Stimulated activated CD4-positive, alpha-beta T cell treated with anti-CD3 and anti-CD28 coated beads, Interleukin-12 subunit alpha, Interleukin-12 subunit beta, amount 100 ng/mL, for 48 hours (primary cell): ENCODE data around the gene DCLK1.

Source experiments
- DNase-seq, 3 donors: peaks; one replicate each; pipeline ENCODE4 v3.0.0-alpha.2; 2020; ENCODE audit warnings: low read depth in 2 of 3, low spot score in 1 of 3

Gene DCLK1

DNA sequence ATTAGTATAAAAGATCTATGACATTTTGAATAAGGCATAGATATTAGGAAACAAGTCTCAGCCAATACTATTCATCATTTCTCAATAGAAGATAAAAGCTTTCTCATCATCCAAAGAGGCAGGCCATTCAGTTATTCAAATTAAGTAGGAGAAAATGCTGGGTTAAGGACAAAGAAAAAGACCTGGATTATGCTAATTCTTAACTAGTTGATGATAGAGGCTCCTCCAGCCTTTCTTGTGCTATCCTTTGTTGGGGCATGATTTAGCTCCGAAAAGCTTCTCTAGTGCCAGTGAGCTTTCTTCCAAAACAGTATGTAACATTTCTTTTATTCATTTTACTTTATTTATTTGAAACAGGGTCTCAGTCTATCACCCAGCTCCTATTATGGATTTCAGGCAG lies 223.0 kb downstream of the DCLK1 start:
- no peak for DNase-seq

DNA sequence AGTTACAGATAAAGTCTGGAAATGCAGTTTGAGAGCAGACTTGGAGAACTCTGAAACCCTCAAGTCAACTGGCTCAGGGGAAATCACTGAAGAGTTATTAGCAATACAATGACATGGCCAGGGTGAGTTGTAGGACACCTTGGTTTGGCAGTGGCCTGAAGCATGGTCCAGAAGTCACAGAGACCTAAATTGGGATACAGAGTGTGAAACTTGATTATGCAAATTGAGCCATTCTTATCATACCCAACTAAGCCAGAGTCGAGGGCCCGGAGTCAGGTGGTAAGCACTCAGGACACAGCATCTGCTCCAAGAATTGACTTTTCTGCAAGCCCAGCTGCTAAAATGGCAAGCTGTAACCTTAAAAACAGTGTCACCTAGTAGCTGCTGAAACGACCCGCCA lies 224.5 kb downstream of the DCLK1 start:
- no peak for DNase-seq

DNA sequence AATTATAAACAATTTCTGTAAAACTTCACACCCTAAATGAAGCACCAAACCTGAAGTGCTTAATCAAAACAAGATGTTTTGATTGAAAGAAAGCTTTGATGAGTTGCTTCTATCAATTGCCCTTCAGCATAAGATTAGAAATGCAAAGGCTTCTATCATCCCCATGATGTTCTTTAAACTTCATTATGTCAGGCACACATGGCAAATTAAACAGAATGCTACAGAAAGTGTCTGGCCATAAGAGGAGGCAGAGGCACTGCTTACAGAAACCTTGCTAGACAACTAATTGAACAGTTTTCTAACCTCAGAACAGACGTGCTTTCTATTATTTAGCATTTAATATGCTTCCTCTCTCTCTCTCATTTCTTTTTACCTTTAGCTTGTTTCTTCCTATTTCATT lies 228.1 kb downstream of the DCLK1 start:
- no peak for DNase-seq

DNA sequence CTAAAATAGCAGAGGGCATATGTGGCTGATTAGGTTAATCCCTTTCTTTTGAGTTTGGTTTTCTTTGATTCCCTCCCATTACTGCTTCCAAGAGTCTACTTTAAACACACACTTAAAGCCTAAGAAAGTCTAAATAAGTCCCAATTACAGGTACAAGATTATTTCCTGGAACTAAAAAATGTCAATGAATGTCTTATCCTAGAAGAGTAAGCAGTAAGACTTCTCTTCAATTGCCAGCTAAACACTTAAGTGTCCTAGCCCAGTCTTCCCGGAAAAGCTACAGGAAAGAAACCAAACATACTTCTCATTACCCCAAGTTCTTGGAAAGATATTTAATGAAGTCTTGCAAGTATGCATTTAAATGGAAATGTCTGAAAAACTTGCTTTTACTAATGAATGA lies 233.1 kb downstream of the DCLK1 start:
- DNase-seq = no peak

DNA sequence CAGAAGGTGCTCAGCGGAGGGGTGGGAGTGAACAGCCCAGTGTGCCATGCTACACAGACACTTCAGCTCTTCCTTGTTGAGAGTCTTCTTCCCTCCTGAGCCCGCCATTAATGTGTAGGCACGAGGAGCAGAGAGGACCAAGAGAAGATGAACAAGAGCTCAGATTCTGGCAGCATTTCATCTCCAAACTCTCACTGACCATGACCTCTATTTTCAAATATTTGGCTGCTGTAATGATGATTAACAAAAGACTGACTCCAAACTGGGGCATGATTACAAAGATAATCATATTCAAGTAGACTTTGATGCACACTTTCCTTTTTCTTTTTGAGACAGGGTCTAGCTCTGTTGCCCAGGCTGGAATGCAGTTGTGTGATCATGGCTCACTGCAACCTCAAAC lies 236.5 kb downstream of the DCLK1 start:
- no peak for DNase-seq

DNA sequence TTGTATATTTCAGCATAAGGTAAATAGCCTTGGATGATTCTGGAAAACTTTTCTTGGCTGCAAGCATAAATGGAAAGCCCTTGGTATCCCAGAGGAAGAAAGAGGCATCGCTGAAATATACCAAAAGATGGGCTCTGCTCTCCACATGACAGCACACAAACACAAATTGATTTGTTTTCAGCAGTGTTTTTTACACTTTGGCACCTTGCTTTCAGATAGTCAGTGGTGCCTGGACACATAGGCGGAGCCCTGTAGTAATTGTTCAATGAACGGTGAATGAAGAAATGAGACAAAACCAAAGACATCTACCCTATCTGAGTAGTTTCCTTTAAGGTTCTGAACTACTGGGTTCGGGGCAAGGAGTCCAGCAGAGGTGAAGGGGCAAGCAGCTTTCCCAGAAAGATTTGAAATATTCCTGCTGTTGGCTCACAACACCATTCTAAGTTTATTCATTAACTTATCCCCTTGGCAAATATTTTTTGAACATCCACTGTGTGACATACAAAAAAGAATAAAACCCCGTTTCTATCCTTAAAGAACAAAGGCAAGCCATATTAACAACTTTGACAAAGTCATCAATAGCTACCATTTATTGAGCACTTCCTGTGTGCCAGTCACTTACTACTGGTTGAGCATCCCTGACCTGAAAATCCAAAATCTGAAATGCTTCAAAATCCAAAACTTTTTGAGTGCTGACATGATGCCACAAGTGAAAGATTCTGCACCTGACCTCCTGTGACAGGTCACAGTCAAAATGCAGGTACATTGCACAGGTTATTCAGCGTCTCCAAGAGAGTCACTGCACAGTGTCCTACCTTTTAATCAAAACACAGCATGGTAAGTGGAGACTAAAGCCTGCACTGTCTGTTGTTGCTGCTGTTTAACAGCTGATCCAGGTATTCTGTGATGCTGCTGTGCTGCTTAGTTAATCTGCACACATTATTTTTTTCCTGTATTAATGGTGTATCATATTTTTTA lies 238.1 kb downstream of the DCLK1 start:
- DNase-seq = no peak

DNA sequence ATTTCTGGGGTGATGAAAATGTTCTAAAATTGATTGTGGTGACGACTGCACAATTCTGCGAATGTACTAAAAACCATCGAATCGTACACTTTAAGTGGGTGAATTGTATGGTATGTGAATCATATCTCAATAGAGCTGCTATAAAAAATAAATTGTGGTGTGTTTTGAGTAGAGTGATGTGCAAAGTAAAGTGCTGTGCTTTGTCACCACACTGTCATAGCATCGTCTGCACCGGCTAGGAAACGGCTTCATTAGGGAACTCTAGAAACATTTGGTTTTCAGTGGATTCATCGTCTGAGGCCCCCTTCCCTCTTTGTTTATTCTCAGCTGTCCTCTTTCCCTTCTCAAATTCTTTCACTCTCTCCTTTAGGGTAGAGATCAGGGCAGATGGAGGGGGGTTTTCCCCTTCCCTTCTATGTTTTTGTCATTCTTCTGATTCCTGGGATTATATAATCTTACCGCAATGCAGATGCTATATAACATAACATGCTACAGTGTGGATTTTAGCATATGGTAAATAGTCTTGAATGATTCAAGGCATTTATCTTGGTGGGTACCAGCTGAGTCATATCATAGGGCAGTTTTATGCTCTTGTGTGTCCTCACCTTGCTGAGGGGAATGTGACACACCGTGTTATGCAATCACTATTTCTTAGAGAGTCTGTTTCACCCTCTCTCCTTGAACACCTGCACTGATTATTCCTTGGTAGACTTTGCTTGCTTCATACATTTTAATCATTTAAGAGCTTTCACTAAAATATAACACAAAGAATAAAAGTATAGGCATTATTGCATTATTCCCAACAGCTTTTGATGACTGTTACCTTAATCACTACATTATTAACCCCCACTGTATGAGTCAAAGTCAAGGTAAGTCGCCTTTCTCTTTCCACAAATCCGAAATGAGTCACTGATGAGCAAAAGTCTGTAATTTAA lies 239.4 kb downstream of the DCLK1 start:
- no peak for DNase-seq

DNA sequence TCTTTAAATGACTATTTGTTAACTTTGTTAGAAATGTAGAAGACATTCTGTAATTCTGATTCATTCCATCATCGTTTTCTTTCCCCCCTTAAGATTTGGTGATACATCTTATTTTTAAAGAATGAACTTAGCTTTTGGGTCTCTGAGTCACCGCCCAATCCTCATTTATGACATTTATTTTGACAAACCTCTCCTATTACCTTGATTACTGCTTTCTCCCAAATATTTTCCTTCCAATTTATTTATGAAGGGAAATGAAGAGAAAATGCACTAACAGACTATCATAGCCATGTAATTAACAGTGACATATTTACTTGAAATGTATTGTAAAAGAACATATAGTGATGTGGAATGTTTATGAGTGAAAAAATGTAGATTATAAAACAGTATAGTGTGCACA lies 241.6 kb downstream of the DCLK1 start:
- no peak for DNase-seq

DNA sequence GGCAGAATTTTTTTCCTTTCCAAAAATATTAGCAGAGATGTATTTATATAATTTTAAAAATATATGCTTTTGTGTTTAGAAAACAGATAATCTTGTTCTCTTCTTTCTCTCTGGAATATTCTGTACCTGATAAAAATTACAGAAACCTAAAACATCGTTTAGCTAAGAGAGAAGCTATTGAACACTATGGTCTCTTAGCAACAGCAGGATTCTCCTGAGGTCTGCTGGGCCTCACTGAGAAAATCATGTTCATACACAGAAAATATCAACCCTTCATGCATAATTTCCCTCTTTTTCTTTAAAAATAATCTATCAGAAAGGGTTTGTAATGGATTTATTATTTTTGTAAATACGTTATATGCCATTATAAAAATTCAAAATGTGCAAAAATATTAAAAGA lies 242.2 kb downstream of the DCLK1 start:
- no peak for DNase-seq

DNA sequence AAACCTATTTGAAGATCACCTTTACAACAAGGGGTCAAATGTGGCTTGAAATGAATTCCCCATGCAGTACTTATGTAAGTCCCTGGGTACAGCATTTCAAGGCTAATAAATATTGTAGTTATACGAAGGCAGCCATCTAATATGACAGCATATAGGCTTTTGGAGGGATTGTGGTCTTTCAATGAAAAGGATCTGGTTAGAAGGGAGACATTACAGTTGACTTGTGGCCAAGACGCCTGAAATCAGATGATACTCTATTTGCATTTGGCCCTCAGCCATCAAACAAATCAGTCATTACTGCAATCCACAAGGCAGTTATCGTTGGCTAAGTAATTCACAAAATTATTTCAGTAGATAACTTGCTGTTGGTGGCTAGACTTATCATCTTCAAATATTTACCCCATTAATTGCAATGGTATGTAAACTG lies 242.7 kb downstream of the DCLK1 start:
- DNase-seq = no peak

DNA sequence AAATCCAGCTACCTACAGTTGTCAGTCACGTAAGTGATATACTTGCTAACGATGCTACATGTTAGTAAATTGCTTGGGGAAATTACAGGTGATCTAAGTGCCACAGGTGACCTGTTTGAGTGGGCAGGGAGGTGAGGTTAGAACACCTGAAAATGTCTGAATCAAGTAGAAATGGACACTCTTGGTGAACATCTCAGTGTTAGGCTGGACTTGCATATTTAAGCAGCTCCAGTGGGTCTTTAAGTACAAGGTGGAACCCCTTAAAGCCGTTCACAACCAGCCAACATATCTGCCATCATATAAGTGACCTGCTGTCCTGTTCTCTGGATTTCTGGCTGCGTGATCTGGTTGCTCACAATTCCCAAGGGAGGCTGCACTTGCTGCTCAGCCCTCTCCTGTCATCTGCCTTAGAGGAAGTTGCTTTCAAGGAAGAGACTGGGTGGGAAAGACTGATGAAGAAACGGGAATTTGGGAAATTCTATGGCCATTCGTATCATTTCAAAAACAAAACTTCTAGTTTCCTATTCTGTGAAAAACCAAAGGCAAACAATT lies 244.0 kb downstream of the DCLK1 start:
- no peak for DNase-seq

DNA sequence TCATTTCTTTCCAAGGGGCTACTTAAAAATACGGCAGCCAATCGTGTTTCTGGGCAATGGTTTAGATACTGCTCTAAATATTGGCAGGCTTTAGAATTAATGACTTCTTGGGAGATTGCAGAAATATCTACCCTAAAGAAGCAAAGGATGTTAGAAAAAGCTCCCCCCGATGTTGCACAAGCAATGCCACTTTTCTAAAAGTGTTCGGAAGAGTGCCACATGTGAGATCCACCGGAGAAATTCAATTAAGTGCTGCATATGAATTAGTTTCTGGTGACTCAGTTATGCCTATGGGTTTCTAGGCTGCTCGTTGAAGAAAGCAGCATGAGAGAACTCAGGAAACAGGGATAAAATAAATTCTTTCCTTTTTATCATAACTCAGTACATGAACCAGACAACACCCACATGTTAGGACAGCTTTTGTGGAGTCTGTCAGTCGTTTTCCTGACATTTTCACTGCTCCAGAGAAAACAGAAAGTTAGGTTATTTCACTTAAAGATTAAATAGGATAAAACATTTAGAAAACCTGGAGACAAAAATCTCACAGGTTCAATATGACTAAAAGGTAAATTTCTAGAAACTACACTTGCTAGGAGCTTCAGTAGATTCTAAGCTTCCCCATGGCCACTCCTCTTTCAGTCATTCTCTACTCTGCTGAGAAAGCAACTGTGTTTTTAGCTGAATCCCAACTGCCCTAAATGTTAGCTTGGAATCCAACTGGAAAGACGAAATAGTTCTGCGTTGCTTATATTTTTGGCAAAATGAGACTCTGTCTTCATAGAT lies 244.7 kb downstream of the DCLK1 start:
- no peak for DNase-seq

DNA sequence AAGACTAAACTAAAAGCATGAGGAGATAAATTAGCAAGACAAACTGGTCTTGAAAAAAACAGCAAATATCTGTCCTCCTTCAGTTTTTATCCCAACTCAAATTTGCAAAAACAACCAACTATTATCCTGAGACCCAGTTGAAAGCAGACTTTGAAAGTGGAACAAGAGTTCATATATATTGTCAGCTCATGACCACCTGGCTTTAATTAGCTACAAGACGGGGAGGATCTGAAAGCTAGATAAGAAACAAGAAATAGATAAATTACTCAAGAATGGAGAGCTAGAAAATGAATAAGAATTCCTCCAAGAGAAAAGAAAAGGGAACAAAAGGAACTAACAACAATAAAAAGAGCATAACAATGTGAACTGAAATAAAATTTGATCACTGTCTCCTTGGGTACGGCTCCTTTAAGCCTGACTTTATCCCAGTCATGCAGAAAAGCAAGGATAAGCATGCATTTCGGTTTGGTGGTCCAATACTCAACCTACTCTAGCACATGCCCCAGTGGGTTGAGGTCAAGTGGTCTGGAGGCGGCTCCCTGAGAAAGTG lies 246.9 kb downstream of the DCLK1 start:
- no peak for DNase-seq

DNA sequence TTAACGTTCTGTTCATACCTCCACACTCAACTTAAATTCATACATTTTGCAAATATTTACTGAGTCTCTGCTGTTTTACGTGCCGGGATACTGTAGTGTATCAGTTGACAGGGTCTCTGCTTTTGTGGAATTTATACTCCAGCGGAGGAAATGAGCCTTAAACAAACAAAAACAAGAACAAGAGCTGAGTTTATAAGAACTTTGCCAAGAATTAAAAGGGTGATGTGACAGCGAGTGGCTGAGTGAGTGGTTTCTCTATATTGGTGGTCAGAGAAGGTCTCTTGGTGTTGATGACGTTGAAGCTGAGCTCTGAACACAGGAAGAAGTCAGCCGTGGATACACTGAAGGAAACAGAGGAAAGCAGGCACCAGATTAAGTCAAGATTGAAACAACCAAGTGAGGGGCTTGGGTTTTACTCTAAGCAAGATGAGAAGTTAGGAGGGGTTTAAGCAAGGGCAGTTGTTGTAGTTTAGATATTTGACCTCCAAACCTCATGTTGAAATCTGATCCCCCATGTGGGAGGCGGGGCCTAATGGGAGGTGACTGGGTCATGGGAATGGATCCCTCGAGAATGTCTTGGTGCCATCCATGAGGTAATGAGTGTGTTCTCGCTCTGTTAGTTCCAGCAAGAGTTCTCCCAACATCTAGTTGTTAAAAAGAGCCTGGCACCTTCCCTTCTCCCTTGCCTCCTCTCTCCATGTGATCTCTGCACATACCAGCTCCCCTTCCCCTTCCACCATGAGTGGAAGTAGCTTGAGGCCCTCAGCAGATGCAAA lies 248.3 kb downstream of the DCLK1 start:
- no peak for DNase-seq

DNA sequence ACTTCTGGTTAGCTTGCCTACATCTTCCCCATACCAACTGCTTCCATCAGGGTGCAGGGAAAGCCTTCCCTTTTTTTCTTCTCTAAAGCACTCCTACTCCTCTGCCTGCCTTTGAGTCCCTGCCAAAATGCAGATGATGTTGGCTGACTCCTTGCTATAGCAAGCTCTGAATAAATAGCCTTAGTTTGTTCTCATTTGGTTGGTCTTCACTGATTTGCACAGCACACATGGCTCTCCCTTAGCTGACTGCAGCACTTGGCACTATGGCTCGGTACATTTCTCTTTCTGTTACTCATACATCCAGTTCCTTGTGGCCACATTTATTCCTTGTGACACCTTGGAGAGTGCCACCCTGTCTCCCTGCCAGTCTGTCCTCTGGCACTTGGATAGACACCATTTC lies 249.8 kb downstream of the DCLK1 start:
- no peak for DNase-seq

DNA sequence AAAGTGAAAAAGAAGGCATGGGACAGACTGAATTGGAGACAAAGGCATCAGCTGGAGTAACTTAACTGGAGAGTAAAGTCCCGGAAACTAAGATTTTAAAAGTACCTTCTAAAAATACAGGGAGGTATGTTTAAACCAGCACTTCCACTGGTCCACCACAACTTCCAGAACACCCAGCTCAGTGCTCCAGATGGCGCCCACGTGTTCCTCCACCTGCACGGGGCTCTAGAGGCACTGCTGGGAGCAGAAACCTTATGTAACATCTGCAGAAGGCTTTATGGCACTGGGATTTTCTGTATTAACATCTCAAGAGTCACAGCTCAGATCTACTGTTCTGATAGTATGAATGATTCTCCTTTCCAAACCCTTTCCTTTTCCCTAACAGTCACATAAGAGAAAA lies 252.1 kb downstream of the DCLK1 start:
- DNase-seq = no peak

DNA sequence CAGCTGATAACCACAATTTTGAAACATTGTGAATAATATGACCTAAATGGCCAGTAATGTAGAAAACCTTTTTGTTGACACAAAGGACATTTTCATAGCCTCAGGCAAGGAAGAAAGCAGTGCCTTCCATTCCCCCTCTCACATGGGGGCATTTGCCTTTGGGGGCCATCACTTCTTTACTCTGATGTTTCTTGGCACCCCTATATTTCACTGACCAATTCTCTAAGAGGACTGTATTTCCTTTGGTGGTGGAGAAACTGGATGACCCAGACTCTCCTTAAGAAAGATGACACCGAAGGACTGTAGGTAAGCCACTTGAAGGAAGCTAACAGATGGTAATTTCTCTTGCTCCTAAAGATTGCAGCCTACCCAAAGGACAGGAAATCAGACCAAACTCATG lies 254.6 kb downstream of the DCLK1 start:
- DNase-seq = no peak

DNA sequence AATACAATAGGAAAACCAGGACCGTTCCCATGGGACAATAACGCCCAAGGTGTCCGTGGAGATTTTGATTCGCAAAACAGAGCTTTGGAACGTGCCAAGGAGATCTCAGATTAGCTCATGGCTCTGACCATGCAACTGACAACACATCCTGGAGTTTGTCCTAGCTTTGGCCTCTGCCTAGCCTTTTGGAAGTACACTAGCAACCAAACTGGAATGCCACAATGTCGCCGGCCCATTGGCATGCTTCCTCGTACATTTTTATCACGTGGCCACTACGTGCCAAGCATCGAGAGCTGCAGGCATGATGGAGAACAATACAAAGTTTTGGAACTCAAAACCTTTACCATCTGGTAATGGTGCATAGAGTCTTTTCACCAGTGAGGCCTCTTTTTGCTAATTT lies 256.5 kb downstream of the DCLK1 start:
- DNase-seq = no peak

DNA sequence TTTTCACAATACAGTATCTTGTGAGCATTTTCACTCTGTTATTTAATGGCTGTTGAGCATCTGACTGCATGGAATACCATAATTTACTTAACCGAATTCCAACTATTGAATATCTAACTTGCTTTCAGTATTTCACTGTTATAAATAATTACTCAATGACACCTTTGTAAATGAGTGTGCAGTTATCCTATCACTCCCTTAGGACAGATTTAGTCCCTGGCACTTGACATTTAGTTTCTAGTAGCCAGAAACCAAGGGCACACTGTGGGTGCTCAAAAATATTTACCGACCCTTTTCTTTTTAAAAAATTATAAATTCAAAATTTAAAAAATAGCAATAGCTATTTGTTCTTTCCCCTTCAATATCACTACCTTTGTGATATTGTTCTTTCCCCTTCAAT lies 258.8 kb downstream of the DCLK1 start:
- no peak for DNase-seq

DNA sequence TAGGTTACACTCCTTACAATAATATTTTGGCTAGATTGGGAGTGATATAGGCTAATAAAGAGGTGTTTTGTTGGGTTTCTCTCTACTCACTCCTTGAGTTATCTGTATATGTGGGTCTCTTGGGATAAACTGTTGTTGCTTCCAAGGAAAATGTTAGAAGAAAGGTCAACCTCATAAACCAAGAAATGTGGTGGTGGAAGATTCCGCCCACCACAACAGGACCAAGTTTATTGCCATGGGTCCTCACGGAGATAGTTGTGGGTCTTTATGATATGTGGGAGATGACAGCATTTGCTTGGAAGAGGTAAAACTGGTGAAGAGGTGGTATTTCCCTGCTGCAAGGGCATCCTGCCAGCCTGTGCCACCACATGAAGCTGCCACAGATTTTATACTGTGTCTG lies 259.6 kb downstream of the DCLK1 start:
- DNase-seq = no peak
